ENCODE results near the gene RALGPS2. TPM values are rescaled to one million over a fixed set of nuclear protein-coding genes. Genes with fewer than 3 reads are reported as not detected.
A peak's percentile ranks its signal among the peaks of the same experiment; 100 is the strongest.

The RALGPS2 gene
- total and polyA plus RNA-seq, 2 of the 13 experiments (the other 11 are each of a cell fraction or from before 2014, with no cell fraction given), result 15.6 to 36.0 TPM

- TF ChIP-seq ARID5B (CRISPR knock-in tag; IDR thresholded peaks at IDR 0.05), result peak; percentile 51; the same call in 1 of the 2 replicates
- TF ChIP-seq NR2C2 (CRISPR knock-in tag; IDR thresholded peaks at IDR 0.05; ENCODE audit: borderline replicate concordance), result no peak
- peak; percentile 75; the same call in 1 of the 2 replicates for TF ChIP-seq HOMEZ (CRISPR knock-in tag; IDR thresholded peaks at IDR 0.05; ENCODE audit: low read depth)
- TF ChIP-seq CHD4 (IDR thresholded peaks at IDR 0.05; ENCODE audit: borderline replicate concordance, low read length), result peak; percentile 63; the same call in 1 of the 2 replicates
- TF ChIP-seq POGZ (CRISPR knock-in tag; IDR thresholded peaks at IDR 0.05), result 0 out of 2 replicates have a peak, but pooled peaks have one; percentile 13
- peak; percentile 37; the same call in 1 of the 2 replicates for TF ChIP-seq GATAD2A (CRISPR knock-in tag; IDR thresholded peaks at IDR 0.05)
- 0 out of 2 replicates have a peak, but pooled peaks have one; percentile 32 for TF ChIP-seq ZMYM4 (CRISPR knock-in tag; IDR thresholded peaks at IDR 0.05)
- no peak for TF ChIP-seq ASH2L (IDR thresholded peaks at IDR 0.05; ENCODE audit: insufficient read length, low read depth, low read length)
- TF ChIP-seq ZNF121 (CRISPR knock-in tag; IDR thresholded peaks at IDR 0.05), result peak; percentile 95
- TF ChIP-seq NCOR1 (IDR thresholded peaks at IDR 0.05; ENCODE audit: borderline replicate concordance, low read length), result 0 out of 2 replicates have a peak, but pooled peaks have one; percentile 31
- peak; percentile 78 for TF ChIP-seq HNF4A (CRISPR knock-in tag; IDR thresholded peaks at IDR 0.05)
- TF ChIP-seq SOX6 (IDR thresholded peaks at IDR 0.05), result peak; percentile 76; the same call in 1 of the 2 replicates
- TF ChIP-seq SOX6 (CRISPR knock-in tag; IDR thresholded peaks at IDR 0.05), result peak; percentile 93
- TF ChIP-seq, protein P1, sequence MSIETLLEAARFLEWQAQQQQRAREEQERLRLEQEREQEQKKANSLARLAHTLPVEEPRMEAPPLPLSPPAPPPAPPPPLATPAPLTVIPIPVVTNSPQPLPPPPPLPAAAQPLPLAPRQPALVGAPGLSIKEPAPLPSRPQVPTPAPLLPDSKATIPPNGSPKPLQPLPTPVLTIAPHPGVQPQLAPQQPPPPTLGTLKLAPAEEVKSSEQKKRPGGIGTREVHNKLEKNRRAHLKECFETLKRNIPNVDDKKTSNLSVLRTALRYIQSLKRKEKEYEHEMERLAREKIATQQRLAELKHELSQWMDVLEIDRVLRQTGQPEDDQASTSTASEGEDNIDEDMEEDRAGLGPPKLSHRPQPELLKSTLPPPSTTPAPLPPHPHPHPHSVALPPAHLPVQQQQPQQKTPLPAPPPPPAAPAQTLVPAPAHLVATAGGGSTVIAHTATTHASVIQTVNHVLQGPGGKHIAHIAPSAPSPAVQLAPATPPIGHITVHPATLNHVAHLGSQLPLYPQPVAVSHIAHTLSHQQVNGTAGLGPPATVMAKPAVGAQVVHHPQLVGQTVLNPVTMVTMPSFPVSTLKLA (IDR thresholded peaks at IDR 0.05), result no peak
Observed at GRCh38 chr1:178806665-178807300, 81.7 kb downstream of the RALGPS2 start (continued).

Data from HepG2 (cell line).